Gastrocnemius medialis (tissue), 4 donors: ENCODE results near the gene MYT1. TPM values are rescaled to one million over a fixed set of nuclear protein-coding genes. Genes with fewer than 3 reads are reported as not detected.
A peak's percentile ranks its signal among the peaks of the same experiment; 100 is the strongest.

Experiments
- ATAC-seq, 2 donors: fragments of 150-250 bp; one replicate each; pipeline ENCODE4 v1.9.1; 2016
- DNase-seq, 2 donors: peaks; one replicate each; pipeline ENCODE4 v3.0.0-alpha.2; 2019
- H3K27ac ChIP-seq, 4 donors: fragments of 200-600 bp; sonication (generic); 1 replicate in 1 of 4; 2 replicates in 3 of 4; pipeline ENCODE4 v1.5.1; 2016 to 2018; ENCODE audit warnings: mild to moderate bottlenecking in 2 of 4, moderate library complexity in 1 of 4
- H3K27me3 ChIP-seq, 3 donors: fragments of 200-600 bp; sonication (generic) in 2 of 3; 1 replicate in 1 of 3; 2 replicates in 2 of 3; pipeline versions ENCODE4 v1.5.1 to v1.6.0; 2016 to 2019; ENCODE audit warnings: mild to moderate bottlenecking in 1 of 3, moderate library complexity in 1 of 3
- H3K36me3 ChIP-seq, 2 donors: fragments of 200-600 bp; sonication (generic) in 1 of 2; one replicate each; pipeline ENCODE4 v1.5.1; 2017 to 2018
- H3K4me1 ChIP-seq, 2 donors: fragments of 200-600 bp; sonication (generic) in 1 of 2; one replicate each; pipeline ENCODE4 v1.5.1; 2016 to 2017; ENCODE audit warnings: mild to moderate bottlenecking in 2 of 2
- H3K4me3 ChIP-seq, 4 donors: fragments of 200-600 bp; sonication (generic) in 3 of 4; 1 replicate in 1 of 4; 2 replicates in 3 of 4; pipeline ENCODE4 v1.5.1; 2016 to 2019; ENCODE audit warnings: mild to moderate bottlenecking in 2 of 4
- H3K9me3 ChIP-seq, 3 donors: fragments of 200-600 bp; sonication (generic) in 2 of 3; 1 replicate in 1 of 3; 2 replicates in 2 of 3; pipeline ENCODE4 v1.5.1; 2016 to 2019
- CTCF ChIP-seq, 5 experiments: fragments of 450-650 bp in 3 of 5; fragments of 200-600 bp in 2 of 5; sonication (generic) in 2 of 5; IDR thresholded peaks in 4 of 5; conservative IDR thresholded peaks in 1 of 5; 1 replicate in 4 of 5; 2 replicates in 1 of 5; pipeline ENCODE4 v1.5.1; 2016 to 2019; ENCODE audit warnings: antibody characterized with exemption in 5 of 5, mild to moderate bottlenecking in 3 of 5, moderate library complexity in 3 of 5
- POLR2A ChIP-seq, 2 donors: fragments of 450-650 bp; IDR thresholded peaks; one replicate each; pipeline ENCODE4 v1.6.1; 2017; ENCODE audit warnings: antibody characterized with exemption in 2 of 2, mild to moderate bottlenecking in 2 of 2, moderate library complexity in 2 of 2
- in situ Hi-C, 4 donors: fragments of 200-750 bp; cut with MboI; loops; one replicate each; pipeline versions ENCODE4 v1.15.0 to v1.8.0; 2017; ENCODE audit warnings: low sequenced_read_pairs in 4 of 4
- intact Hi-C: fragments of 100-400 bp; cut with DNase I; formaldehyde crosslinking; loops from one replicate; pipeline ENCODE4 v1.15.1; 2023; ENCODE audit warnings: low total_unique reads
- total RNA-seq, 4 donors: library from RNA; depleted of rRNA; stranded (reverse); fragments of >200 nt; gene quantifications; one replicate each; pipeline versions ENCODE4 v1.1.0 to v1.2.3, GENCODE V29; 2016

Gene MYT1
- total RNA-seq, 4 donors from 2014 or later, result not detected

GRCh38 chr20:64261138-64261537 lies 96.9 kb downstream of the MYT1 start:
- H3K4me3 ChIP-seq, result peak overlapping the region in 3 of 4 donors; percentile 10 to 23 (median 17)
- ATAC-seq (peak; percentile 47 to 68), DNase-seq (peak in 1 of 2 donors; percentile 28)
- peaks cover 88% of the 10 kb centered on the region in 2 donors for H3K4me1 ChIP-seq
- H3K27me3 ChIP-seq, result no peaks in the 10 kb centered on the region
- no peaks in the 10 kb centered on the region for H3K9me3 ChIP-seq
- H3K36me3 ChIP-seq, result no peaks in the 10 kb centered on the region
- intact Hi-C loops, result no loop called here
- TF ChIP-seq POLR2A (IDR thresholded peaks at IDR 0.05) (no peak), CTCF (IDR thresholded peaks at IDR 0.05 in 4 of 5, conservative IDR thresholded peaks at IDR 0.05 in 1 of 5) (no peak)
- H3K27ac ChIP-seq, result peak overlapping the region; percentile 18 to 66 (median 48)
- in situ Hi-C loops, result no loop called here

- H3K9me3 ChIP-seq, result no peaks in the 10 kb centered on the region
- no peak overlapping the region for H3K4me3 ChIP-seq
- no peak for DNase-seq
- H3K27me3 ChIP-seq, result no peaks in the 10 kb centered on the region
- peaks cover 82 to 84% of the 10 kb centered on the region in 2 donors for H3K4me1 ChIP-seq
- no peak for ATAC-seq
- in situ Hi-C loops, result no loop called here
- intact Hi-C loops, result no loop called here
- peaks cover 0 to 4% of the 10 kb centered on the region in 2 donors for H3K36me3 ChIP-seq
- no peak overlapping the region for H3K27ac ChIP-seq
- TF ChIP-seq CTCF (IDR thresholded peaks at IDR 0.05 in 4 of 5, conservative IDR thresholded peaks at IDR 0.05 in 1 of 5) (no peak), POLR2A (IDR thresholded peaks at IDR 0.05) (no peak)
These were observed 99.8 kb downstream of the MYT1 start for GRCh38 chr20:64264091-64264490.

GRCh38 chr20:64265201-64265600 lies 100.9 kb downstream of the MYT1 start:
- Histone ChIP-seq H3K36me3 (peaks cover 0 to 4% of the 10 kb centered on the region in 2 donors), H3K4me3 (no peak overlapping the region), H3K27ac (no peak overlapping the region), H3K9me3 (no peaks in the 10 kb centered on the region), H3K27me3 (no peaks in the 10 kb centered on the region), H3K4me1 (peaks cover 74 to 79% of the 10 kb centered on the region in 2 donors)
- intact Hi-C loops, result no loop called here
- in situ Hi-C loops, result no loop called here
- TF ChIP-seq CTCF (IDR thresholded peaks at IDR 0.05 in 4 of 5, conservative IDR thresholded peaks at IDR 0.05 in 1 of 5) (no peak), POLR2A (IDR thresholded peaks at IDR 0.05) (no peak)
- ATAC-seq (no peak), DNase-seq (no peak)

- Histone ChIP-seq H3K9me3 (no peaks in the 10 kb centered on the region), H3K27ac (peak overlapping the region in 3 of 4 donors; percentile 16 to 31 (median 22)), H3K4me1 (peaks cover 61 to 62% of the 10 kb centered on the region in 2 donors), H3K27me3 (no peaks in the 10 kb centered on the region), H3K4me3 (no peak overlapping the region), H3K36me3 (peaks cover 0 to 4% of the 10 kb centered on the region in 2 donors)
- TF ChIP-seq CTCF (IDR thresholded peaks at IDR 0.05 in 4 of 5, conservative IDR thresholded peaks at IDR 0.05 in 1 of 5) (no peak), POLR2A (IDR thresholded peaks at IDR 0.05) (no peak)
- intact Hi-C loops, result no loop called here
- in situ Hi-C loops, result no loop called here
- ATAC-seq (no peak), DNase-seq (no peak)
These were observed 102.7 kb downstream of the MYT1 start for GRCh38 chr20:64266988-64267387.

GRCh38 chr20:64268174-64268573 lies 103.9 kb downstream of the MYT1 start:
- intact Hi-C loops, result no loop called here

More at GRCh38 chr20:64268174-64268573, 103.9 kb downstream of the MYT1 start:
- ATAC-seq, result no peak
- in situ Hi-C loops, result no loop called here
- H3K27me3 ChIP-seq, result no peaks in the 10 kb centered on the region
- H3K27ac ChIP-seq, result no peak overlapping the region
- no peak overlapping the region for H3K4me3 ChIP-seq
- H3K4me1 ChIP-seq, result peaks cover 50 to 51% of the 10 kb centered on the region in 2 donors
- TF ChIP-seq POLR2A (IDR thresholded peaks at IDR 0.05) (no peak), CTCF (IDR thresholded peaks at IDR 0.05 in 4 of 5, conservative IDR thresholded peaks at IDR 0.05 in 1 of 5) (no peak)
- peaks cover 0 to 4% of the 10 kb centered on the region in 2 donors for H3K36me3 ChIP-seq
- no peaks in the 10 kb centered on the region for H3K9me3 ChIP-seq
- no peak for DNase-seq
